Stimulated activated CD4-positive, alpha-beta T cell treated with anti-CD3 and anti-CD28 coated beads, Interleukin-1b, Interleukin-23, amount 100 ng/mL, for 4 hours (primary cell): ENCODE data around the gene FYTTD1.
"Not testable (repeated sequence)": the region's sequence is repeated elsewhere in the genome, so short reads cannot be mapped to it uniquely, and the experiment has no call there.

Experiments
- DNase-seq, 2 donors: peaks; one replicate each; pipeline ENCODE4 v3.0.0-alpha.2; 2020; ENCODE audit warnings: low read depth in 2 of 2

The FYTTD1 gene, protein sequence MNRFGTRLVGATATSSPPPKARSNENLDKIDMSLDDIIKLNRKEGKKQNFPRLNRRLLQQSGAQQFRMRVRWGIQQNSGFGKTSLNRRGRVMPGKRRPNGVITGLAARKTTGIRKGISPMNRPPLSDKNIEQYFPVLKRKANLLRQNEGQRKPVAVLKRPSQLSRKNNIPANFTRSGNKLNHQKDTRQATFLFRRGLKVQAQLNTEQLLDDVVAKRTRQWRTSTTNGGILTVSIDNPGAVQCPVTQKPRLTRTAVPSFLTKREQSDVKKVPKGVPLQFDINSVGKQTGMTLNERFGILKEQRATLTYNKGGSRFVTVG

DNA sequence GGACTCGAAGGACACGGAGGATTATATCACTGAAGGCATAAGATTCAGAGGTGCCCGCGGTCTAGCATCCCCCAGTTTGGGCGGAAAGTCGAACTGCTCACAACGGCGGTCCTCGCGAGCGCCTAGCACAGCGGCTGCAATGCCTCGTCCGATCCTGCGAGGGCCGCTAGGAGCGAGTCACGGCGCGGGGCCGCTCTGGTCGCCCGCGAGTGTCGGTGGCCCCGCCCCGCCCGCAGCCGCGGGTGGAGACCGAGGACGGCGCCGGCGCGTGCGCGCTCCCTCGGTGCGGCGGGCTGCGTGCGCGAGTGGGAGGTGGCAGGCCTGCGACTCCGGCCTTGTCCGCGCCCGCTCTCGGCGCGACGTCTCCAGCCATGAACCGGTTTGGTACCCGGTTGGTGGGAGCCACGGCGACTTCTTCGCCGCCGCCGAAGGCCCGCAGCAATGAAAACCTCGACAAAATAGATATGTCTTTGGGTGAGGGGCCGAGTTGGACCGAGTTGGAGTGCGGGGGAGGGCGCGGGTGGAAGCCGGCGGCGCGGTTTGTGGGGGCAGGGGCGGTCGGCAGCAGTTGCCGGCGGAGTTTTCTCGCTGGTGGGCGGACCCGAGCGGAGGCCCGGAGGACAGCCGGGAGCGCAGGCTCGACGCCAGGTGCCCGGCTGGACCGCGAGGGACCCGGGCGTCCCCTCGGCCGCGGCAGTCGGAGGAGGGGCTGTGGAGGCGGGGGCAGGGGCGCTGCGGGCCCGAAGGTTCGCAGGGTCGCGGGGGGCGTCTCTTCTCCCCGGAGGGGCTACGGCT lies at the start of gene FYTTD1:
Gene FYTTD1 (plus strand): TSS at position 283 of the 795 bp plus-strand sequence. CDS start 89 bp downstream, at position 372.
- peak; percentile 74 to 79 for DNase-seq

DNA sequence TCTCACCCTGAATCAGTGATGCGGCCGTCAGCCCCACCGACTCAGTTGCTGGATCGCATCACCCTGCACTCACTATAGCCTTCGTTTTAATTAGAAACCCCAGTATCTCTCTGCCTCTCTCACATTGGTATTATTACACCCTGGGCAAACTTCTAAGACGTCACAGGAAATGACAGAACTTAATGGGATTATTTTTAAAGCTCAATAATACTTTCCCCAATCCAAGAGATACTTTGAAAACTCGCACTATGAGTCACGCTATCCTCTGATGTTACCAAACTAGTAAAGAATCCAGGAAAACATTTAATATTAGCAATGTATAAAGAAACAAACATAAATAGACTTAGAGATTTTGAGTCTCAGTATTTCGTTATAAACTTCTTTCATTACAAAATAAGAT lies 49.6 kb upstream of the FYTTD1 start:
- no peak for DNase-seq

DNA sequence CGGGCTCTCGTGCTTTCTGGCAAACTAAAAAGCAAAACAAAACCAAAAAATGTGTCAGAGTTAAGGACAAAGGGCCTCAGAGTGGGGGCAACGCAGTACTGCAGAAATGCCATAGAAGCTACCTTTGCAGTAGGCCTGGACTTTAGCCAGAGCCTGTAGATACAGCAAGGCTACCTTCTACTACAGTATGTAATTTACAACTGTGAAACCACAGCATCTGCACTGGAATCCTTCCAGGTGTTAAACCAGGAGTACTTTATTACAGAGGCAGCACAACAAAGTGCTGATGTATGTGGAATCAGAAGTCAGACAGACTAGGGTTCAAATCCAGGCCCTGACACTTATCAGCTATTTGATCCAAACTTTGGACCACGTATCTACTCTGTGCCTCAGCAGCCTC lies 47.8 kb upstream of the FYTTD1 start:
- no peak for DNase-seq

DNA sequence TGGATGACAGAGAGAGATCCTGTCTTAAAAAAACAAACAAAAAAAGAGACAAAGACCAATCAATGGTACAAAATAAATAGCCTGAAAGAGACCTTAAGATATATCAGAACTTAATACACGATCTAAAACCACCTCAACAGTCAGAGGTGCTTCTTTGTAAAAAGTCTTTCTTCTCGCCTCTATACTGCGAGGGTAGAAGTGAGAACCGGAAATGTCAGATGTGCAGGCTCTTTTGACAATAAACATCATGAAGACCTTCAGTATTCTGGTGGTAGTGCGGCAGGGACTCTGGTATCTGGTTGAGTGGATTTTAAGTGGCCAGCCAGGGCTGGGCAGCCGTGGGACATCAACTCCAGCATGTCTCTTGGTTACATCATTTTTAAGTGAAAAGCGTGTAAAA lies 43.0 kb upstream of the FYTTD1 start:
- DNase-seq, result no peak

DNA sequence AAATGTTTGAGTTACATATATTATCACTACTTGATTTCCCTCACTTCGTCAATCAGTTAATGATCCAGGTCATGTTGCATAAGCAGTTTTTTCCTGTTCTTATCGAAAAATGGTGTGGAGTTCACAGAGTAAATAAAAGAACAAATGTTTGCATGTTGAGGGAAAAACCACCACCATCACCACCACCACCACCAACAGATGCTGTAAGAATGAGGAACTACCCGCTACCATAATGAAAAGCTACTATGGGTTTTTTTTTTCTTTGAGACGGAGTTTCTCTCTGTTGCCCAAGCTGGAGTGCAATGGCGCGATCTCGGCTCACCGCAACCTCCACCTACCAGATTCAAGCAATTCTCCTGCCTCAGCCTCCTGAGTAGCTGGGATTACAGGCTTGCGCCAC lies 40.5 kb upstream of the FYTTD1 start:
- no peak for DNase-seq

DNA sequence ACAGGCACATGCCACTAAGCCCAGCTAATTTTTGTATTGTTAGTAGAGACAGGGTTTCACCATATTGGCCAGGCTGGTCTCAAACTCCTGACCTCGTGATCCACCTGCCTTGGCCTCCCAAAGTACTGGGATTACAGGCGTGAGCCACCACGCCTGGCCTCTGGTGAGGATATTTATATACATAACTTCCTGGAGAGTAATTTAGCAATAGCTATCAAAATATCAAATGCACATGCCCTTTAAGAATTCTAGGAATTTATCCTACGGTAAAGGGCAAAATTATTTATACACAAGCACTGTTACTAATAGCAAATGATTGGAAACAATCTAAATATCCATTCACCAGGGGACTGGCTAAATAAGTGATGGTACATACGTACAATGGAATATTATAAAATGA lies 38.7 kb upstream of the FYTTD1 start:
- not testable (repeated sequence) for DNase-seq

DNA sequence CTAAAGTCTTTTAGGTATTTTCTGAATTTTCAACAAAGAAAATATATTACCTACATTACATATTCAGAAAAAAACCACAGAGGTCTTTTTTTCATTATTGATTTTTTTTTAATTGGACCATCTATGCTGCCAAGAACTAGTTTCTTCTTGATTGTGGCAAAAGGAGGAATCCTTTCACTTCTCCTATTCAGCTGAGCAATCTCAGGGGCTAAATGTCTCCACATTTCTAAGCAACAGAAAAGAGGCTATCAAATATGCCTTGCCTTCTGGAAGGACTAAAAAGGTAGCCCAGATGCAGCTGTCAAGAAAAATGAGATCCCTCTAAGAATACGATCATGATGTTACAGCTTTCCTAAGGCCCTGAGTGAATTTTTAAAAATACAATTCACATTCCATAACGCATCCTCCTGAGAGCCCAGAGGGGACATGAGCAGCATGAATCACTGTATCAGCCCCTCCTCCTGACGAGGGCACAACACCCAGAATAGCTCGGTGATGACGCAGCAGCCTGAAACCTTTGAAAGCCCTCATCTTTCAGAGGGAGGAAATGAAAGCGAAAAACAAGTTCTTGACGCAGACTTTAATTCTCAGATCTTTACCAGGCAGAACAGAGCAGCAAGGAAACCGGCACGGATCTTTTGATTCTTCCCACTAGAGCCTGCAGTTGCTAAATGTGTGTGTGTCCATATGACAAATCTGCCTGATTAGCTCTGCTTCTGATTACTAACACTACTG lies 37.5 kb upstream of the FYTTD1 start:
- DNase-seq, result peak; percentile 62 to 74

DNA sequence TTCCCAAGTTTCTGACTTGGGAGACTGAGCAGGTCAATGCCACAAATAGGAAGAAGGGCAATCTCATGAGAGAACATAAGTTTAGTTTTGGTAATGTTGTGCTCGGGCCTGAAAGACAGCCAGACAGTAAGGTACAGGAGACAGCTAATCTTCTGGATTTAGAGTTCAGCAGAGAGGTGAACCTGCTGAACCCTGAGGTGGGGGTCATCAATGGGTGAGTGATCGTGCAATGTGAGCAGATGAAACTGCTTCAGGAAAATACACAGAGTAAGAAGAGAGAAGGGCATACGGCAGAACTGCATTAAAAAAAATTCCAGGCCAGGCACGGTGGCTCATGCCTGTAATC lies 36.2 kb upstream of the FYTTD1 start:
- DNase-seq, result no peak

DNA sequence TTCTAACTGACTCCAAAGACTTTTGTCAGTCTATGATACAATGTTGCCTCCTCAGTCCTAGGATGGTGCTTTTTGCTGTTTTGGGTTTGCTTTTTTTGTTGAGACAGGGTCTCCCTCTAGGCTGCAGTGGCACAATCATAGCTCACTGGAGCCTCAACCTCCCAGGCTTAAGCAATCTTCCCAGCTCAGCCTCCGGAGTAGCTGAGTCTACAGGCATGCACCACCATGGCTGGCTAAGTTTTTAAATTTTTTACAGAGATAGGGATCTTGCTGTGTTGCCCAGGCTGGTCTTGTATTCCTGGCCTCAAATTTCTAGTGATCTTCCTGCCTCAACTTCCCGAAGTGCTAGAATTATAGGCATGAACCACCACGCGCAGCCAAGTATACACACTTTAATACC lies 35.4 kb upstream of the FYTTD1 start:
- no peak for DNase-seq

DNA sequence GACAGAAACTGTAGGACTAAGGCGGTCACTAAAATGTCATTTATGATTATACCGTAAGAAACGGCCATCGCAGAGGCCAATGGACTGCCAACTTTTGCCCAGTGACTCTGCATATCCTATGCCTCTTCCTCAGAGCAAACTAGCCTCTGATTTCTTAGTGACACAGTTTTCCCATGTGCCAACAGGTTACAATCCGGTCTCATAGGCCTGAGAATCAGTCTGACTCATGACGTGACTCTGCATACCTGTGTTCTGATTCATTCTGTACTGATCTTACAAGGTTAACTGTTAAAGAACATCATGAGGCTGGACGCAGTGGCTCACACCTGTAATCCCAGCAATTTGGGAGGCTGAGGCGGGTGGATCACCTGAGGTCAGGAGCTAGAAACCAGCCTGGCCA lies 30.8 kb upstream of the FYTTD1 start:
- DNase-seq, result no peak

DNA sequence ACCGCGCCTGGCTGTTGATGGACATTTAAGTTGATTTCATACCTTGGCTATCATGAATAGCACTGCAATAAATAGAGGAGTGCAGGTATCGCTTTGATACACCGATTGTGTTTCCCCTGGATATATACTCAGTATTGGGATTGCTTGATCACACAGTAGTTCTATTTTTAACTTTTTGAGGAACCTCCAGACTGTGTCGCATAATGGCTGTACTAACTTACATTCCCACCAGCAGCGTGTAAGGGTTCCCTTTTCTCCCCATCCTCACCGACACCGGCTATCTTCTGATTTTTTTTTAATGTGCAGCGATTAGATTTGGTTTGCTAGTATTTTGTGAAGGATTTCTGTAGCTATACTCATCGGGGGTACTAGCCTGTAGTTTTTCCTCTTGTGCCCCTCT lies 29.0 kb upstream of the FYTTD1 start:
- no peak for DNase-seq

DNA sequence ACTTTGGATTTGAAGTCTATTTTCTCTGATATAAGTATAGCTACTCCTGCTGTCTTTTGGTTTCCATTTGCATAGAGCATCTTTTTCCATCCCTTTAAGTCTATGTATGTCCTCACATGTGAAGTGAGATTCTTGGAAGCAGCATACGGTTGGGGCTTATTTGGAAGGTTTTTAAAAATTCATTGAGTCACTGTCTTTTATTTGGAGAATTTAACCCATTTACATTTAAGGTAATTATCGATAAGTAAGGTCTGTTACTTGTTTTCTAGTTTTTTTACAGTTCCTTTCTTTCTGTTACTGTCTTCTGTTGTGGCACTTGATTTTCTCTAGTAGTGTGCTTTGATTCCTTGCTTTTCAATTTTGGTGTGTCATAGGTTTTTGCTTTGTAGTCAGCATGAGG lies 26.9 kb upstream of the FYTTD1 start:
- no peak for DNase-seq

DNA sequence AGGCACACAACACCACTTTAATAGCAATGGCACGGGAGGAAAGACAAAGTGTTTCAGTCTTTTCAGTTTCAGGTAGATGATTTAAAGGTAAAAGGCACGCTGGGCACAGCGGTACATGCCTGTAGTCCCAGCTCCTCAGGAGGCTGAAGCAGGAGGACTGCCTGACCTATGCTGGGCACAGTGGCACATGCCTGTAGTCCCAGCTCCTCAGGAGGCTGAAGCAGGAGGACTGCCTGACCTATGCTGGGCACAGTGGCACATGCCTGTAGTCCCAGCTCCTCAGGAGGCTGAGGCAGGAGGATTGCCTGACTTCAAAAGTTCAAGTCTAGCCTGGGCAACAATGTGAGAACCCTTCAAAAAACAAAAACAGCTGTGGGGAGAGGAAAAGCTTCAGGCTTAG lies 21.8 kb upstream of the FYTTD1 start:
- not testable (repeated sequence) for DNase-seq

DNA sequence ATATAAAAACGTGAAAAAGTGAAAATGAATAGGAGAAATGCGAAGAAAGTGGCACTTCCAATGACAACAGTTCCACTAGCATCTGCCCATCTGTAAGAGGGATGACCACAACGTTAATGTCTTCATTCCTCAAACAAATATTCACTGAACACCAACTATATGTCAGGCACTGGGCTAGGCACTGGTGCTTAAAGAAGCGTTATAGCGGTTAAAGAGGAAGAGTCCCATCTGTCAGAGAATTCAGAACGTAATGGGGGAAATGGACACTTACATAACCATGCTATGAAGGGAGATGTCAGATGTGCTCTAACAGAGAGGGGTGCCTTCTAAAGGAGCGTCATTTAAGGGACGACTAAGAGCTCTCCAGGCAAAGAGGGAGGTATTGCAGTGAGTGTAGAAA lies 21.2 kb upstream of the FYTTD1 start:
- no peak for DNase-seq

DNA sequence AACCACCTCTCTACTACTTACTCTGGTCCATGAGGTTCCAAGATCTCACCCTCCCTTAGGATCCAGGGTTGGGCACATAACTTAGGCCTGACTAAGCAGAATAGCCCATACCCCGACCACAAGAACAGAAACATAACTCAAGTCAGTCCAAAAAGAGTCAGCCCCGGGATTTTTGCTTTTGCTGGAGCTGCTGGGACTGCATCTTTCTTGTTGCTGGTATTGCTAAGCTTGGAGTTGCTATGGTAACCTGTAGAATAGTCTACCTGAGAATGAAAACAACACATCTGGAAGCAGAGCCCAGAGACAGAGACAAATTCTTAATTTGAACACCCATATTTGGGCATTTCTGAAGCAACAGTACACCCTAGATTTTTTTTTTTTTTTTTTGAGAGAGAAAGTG lies 19.5 kb upstream of the FYTTD1 start:
- no peak for DNase-seq

DNA sequence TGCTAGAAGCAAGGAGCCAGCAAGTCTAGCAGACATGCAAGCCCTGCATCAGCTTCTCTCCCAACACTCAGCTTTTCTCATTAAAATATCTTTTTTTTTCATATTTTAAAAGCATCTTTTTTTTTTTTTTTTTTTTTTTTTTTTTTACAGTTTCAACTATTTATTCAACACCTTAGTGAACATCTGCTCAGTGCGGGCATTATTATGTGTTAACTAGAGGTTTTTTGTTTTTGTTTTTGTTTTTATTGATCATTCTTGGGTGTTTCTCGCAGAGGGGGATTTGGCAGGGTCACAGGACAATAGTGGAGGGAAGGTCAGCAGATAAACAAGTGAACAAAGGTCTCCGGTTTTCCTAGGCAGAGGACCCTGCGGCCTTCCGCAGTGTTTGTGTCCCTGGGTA lies 18.9 kb upstream of the FYTTD1 start:
- not testable (repeated sequence) for DNase-seq

DNA sequence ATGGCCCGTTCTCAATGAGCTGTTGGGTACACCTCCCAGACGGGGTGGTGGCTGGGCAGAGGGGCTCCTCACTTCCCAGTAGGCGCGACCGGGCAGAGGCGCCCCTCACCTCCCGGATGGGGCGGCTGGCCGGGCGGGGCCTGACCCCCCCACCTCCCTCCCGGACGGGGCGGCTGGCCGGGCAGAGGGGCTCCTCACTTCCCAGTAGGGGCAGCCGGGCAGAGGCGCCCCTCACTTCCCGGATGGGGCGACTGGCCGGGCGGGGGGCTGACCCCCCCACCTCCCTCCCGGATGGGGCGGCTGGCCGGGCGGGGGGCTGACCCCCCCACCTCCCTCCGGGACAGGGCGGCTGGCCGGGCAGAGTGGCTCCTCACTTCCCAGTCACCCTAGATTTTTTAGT lies 18.2 kb upstream of the FYTTD1 start:
- DNase-seq, result not testable (repeated sequence)

DNA sequence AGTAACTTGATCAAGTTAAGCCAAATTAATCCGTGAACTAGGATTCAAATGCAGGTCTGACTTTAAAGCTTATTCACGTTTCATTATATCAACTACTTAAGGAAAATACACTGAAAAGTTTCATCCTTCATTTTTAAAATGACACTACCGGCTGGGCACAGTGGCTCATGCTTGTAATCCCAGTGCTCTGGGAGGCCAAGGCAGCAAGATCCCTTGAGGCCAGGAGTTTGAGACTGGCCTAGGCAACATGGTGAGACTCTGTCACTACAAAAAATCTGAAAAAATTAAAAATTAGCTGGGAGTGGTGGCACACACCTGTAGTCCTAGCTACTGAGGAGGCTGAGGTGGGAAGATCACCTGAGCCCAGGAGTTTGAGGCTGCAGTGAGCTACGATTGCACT lies 16.6 kb upstream of the FYTTD1 start:
- DNase-seq, result no peak

DNA sequence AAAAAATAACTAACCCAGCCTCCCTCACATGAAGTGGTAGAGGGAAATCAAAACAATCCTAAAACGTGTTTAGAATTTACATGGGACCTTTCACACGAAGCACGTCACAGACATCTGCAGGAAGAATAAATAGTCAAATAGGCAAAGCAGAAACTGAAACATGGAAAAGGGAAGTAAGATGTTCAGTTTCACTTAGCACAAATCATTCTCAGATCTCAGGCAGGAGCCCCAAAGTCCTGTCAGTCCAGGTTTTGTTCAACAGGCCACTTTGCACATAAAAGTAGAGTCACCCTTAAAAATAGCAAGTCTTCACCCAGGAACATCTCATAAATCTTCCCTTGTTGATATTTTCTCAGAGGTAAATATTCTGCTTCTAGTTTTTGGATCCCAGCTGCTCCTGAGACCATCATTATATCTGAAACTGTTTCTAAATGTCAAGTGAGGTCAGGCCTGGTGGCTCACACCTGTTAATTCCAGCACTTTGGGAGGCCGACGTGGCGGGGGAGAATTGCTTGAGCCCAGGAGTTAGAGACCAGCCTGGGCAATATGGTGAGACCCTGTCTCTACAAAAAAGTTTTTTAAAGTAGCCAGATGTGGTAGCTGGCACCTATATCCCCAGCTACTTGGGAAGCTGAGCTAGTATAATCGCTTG lies 14.9 kb upstream of the FYTTD1 start:
- no peak for DNase-seq

DNA sequence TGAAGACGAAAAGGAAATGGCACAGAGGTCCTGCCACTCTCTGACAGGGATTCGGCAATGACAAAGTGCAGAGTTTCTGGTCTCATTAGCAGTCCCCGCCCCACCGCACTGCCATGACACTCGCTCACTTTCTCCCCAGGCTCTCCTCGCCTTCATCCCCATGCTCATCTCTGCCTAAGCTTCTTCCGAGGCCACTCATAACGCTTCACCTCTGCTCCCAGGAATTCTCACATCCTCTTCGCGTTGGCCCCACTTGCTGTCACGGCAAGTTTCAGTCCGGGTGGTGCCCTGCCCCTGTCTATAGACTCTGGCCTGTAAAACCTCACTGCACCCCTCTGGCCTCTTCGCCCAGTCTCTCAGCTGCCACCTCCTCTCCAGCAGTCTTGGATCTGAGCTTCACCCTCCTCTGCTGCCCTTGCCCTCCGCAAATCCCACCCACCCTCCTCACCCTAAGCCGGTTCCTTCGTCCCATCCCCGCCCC lies 13.6 kb upstream of the FYTTD1 start:
- DNase-seq, result peak in 1 of 2 donors; percentile 41

DNA sequence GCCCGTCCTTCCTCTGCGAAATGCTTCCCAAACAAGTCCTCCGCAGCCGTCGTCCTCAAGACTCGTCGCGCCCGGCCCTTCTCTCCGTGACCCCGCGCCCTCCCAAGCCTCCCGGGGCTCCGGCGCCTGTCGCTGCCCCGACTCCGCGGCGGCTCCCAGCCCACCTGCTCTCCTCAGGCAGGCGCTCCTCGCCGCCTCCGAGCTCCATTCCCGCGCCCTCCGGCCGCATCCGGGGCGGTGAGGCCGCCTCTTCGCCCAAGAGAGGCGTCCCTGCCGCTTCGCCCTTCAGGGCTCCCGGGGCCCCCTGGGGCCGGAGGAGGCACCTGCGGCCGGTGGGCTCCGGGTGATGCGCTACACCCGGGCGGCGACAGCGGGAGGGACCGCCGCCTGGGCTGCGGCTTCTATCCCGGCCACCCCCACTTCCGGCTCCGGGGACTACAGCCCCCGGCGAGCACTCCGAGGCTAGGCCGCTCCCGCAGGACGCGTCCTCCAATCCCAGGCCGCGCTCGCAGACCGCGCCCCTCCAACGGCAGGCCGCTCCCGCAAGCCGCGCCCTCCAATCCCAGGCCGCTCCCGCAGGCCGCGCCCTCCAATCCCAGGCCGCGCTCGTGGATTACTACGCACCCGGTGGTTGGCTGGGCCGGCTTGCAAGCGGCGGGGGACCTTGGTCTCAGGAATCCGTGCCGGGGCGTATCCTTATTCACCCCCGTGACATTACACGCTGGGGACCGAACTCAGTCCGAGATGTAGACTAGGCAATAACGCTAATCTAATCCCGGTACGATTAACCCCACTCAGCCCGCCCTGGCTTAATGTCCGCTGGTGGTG lies 13.0 kb upstream of the FYTTD1 start, which contains the start of gene RUBCN:
Gene RUBCN (minus strand): TSS at position 414 of the 828 bp plus-strand sequence. CDS start 185 bp downstream, at position 229.
- DNase-seq, result peak; percentile 81 to 87
